ENCODE results near the gene ZNF17.
"Not testable (repeated sequence)": the region's sequence is repeated elsewhere in the genome, so short reads cannot be mapped to it uniquely, and the experiment has no call there.

The ZNF17 gene

GRCh38 chr19:57410877-57411671, at the start of gene ZNF17:
ZNF17 (plus strand) TSS chr19:57411161; CDS start chr19:57413616, 2,455 bp downstream.
- DNase-seq = peak; percentile 93

GRCh38 chr19:57362419-57362818, 48.5 kb upstream of the ZNF17 start:
- no peak for DNase-seq

- DNase-seq = peak; percentile 99
These were observed 47.8 kb upstream of the ZNF17 start, which contains the start of the genes TRAPPC2B and ZNF547 for GRCh38 chr19:57362997-57363687. TRAPPC2B (plus strand) TSS chr19:57363551; CDS start chr19:57364834, 1,283 bp downstream. ZNF547 (plus strand) TSS chr19:57363551; CDS start chr19:57368556, 5,005 bp downstream.

GRCh38 chr19:57363688-57364181, 47.2 kb upstream of the ZNF17 start:
- no peak for DNase-seq

GRCh38 chr19:57366776-57367175, 44.2 kb upstream of the ZNF17 start:
- DNase-seq = no peak

GRCh38 chr19:57374179-57374578, 36.8 kb upstream of the ZNF17 start:
- DNase-seq = no peak

- DNase-seq = not testable (repeated sequence)
These were observed 36.3 kb upstream of the ZNF17 start for GRCh38 chr19:57374647-57375046.

- no peak for DNase-seq
These were observed 34.8 kb upstream of the ZNF17 start for GRCh38 chr19:57376151-57376550.

GRCh38 chr19:57377498-57378146, 33.3 kb upstream of the ZNF17 start:
- no peak for DNase-seq

- DNase-seq = no peak
These were observed 30.0 kb upstream of the ZNF17 start for GRCh38 chr19:57380923-57381322.

- DNase-seq = no peak
These were observed 28.0 kb upstream of the ZNF17 start for GRCh38 chr19:57382806-57383488.

- no peak for DNase-seq
These were observed 21.7 kb upstream of the ZNF17 start for GRCh38 chr19:57389194-57389729.

GRCh38 chr19:57389730-57390598, 21.0 kb upstream of the ZNF17 start, which contains the start of gene ZNF548:
ZNF548 (plus strand) TSS chr19:57389854; CDS start chr19:57390100, 246 bp downstream.
- DNase-seq = peak; percentile 98

- DNase-seq = no peak
These were observed 15.3 kb upstream of the ZNF17 start for GRCh38 chr19:57395710-57396109.

- no peak for DNase-seq
These were observed 12.1 kb upstream of the ZNF17 start for GRCh38 chr19:57398868-57399267.

GRCh38 chr19:57403737-57404563, 7.0 kb upstream of the ZNF17 start:
- no peak for DNase-seq

- peak; percentile 80 for DNase-seq
These were observed 4.3 kb upstream of the ZNF17 start for GRCh38 chr19:57406516-57407123.

GRCh38 chr19:57419439-57419838, 8.5 kb downstream of the ZNF17 start:
- no peak for DNase-seq

- no peak for DNase-seq
These were observed 10.1 kb downstream of the ZNF17 start for GRCh38 chr19:57421037-57421436.

Data from CD4-positive, alpha-beta T cell treated with Interleukin-12 subunit alpha and Interleukin-12 subunit beta, for 1 hour (primary cell).